SU-DHL-6 (cell line): ENCODE data around the gene EIF6.

ENCODE experiments used
- CTCF ChIP-seq: fragments of 200-600 bp; sonication (generic); IDR thresholded peaks from one replicate; pipeline ENCODE4 v1.5.1; 2017; ENCODE audit warnings: antibody characterized with exemption, mild to moderate bottlenecking, low read length, moderate library complexity; ENCODE audit not compliant: insufficient read depth, poor library complexity, severe bottlenecking
- EZH2phosphoT487 ChIP-seq: fragments of 200-600 bp; sonication (generic), shearing (Covaris generic); conservative IDR thresholded peaks from 2 replicates; pipeline ENCODE4 v1.6.1; 2018; ENCODE audit warnings: mild to moderate bottlenecking, antibody characterized with exemption, low read length, moderate library complexity, mixed read lengths

GRCh38 chr20:35300469-35301262, 16.1 kb upstream of the EIF6 start:
- TF ChIP-seq CTCF (no peak), EZH2phosphoT487 (no peak)
